ENCODE measurements around the gene HCAR1.

- TF ChIP-seq EP300 (IDR thresholded peaks at IDR 0.05; ENCODE audit: borderline replicate concordance in 1 of 2, low read depth in 1 of 2, low read length in 1 of 2) (no peak), ELF1 (IDR thresholded peaks at IDR 0.05) (no peak), GABPA (IDR thresholded peaks at IDR 0.05; ENCODE audit: low read depth) (no peak)
Measured at GRCh38 chr12:122749569-122750332, 19.1 kb upstream of the HCAR1 start.
